WTC11 (cell line): ENCODE data around the gene GATAD2A. TPM values are rescaled to one million over a fixed set of nuclear protein-coding genes. Genes with fewer than 3 reads are reported as not detected.

Experiments used
- ATAC-seq: fragments of 200-7000 bp; cut with Tn5 transposase; 2 replicates; pipeline ENCODE4 v1.10.0; 2021; ENCODE audit warnings: mild to moderate bottlenecking, moderate library complexity
- CTCF ChIA-PET: fragments of 300-600 bp; sonication (Branson Sonifier 250); formaldehyde crosslinking; loops from one replicate; lab custom pipeline; 2021; ENCODE audit warnings: antibody characterized with exemption; lab: Charles Lee
- POLR2A ChIA-PET: fragments of 350-600 bp; sonication (Branson Sonifier 250); formaldehyde crosslinking; loops from one replicate; lab custom pipeline; 2021; ENCODE audit warnings: antibody characterized with exemption; lab: Charles Lee
- DNase-seq: peaks from one replicate; pipeline ENCODE4 v3.0.0; 2021; ENCODE audit warnings: low spot score
- H3K27ac Mint-ChIP-seq: 2 replicates; pipeline ENCODE4 v1.8.0; 2021; ENCODE audit warnings: mixed read lengths
- H3K27me3 Mint-ChIP-seq: 2 replicates; pipeline ENCODE4 v1.8.0; 2021; ENCODE audit warnings: low read depth, mild to moderate bottlenecking, moderate library complexity, mixed read lengths
- H3K36me3 Mint-ChIP-seq: 2 replicates; pipeline ENCODE4 v1.8.0; 2021; ENCODE audit warnings: mixed read lengths
- H3K4me1 Mint-ChIP-seq: 2 replicates; pipeline ENCODE4 v1.8.0; 2022; ENCODE audit warnings: mixed read lengths
- H3K4me3 Mint-ChIP-seq: 2 replicates; pipeline ENCODE4 v1.8.0; 2021; ENCODE audit warnings: mild to moderate bottlenecking, moderate library complexity, mixed read lengths
- H3K9me3 Mint-ChIP-seq: 2 replicates; pipeline ENCODE4 v1.8.0; 2021; ENCODE audit warnings: mixed read lengths
- ATF1 ChIP-seq: sonication (generic); formaldehyde crosslinking; IDR thresholded peaks from 2 replicates; pipeline ENCODE4 v1.8.1; 2023; ENCODE audit warnings: mild to moderate bottlenecking, moderate library complexity, missing genetic modification reagents
- ATF6 ChIP-seq: sonication (generic); formaldehyde crosslinking; IDR thresholded peaks from 2 replicates; pipeline ENCODE4 v1.8.1; 2023; ENCODE audit warnings: mild to moderate bottlenecking, missing genetic modification reagents
- E2F1 ChIP-seq: sonication (generic); formaldehyde crosslinking; IDR thresholded peaks from 2 replicates; pipeline ENCODE4 v1.8.0; 2022; ENCODE audit warnings: mild to moderate bottlenecking, missing genetic modification reagents
- E2F4 ChIP-seq: sonication (generic); formaldehyde crosslinking; IDR thresholded peaks from 2 replicates; pipeline ENCODE4 v1.8.1; 2022; ENCODE audit warnings: low read depth, mild to moderate bottlenecking, moderate library complexity, missing genetic modification reagents, borderline replicate concordance
- ERG ChIP-seq: fragments of 250-450 bp; sonication (Bioruptor Pico); IDR thresholded peaks from 2 replicates; pipeline ENCODE4 v1.8.0; 2021; ENCODE audit warnings: mild to moderate bottlenecking
- ESRRA ChIP-seq: sonication (generic); formaldehyde crosslinking; IDR thresholded peaks from 2 replicates; pipeline ENCODE4 v1.8.1; 2022; ENCODE audit warnings: mild to moderate bottlenecking, missing genetic modification reagents, borderline replicate concordance
- GTF2I ChIP-seq: fragments of 250-450 bp; sonication (Bioruptor Pico); conservative IDR thresholded peaks from 2 replicates; pipeline ENCODE4 v1.4.0; 2021; ENCODE audit warnings: mild to moderate bottlenecking
- JAZF1 ChIP-seq: fragments of 250-450 bp; sonication (Bioruptor Pico); IDR thresholded peaks from 2 replicates; pipeline ENCODE4 v1.9.0; 2021; ENCODE audit warnings: moderate library complexity, mild to moderate bottlenecking, inconsistent platforms
- NFE2L1 ChIP-seq: sonication (generic); formaldehyde crosslinking; IDR thresholded peaks from 2 replicates; pipeline ENCODE4 v1.8.1; 2023; ENCODE audit warnings: missing genetic modification reagents
- TEAD1 ChIP-seq: sonication (generic); formaldehyde crosslinking; IDR thresholded peaks from 2 replicates; pipeline ENCODE4 v1.8.0; 2022; ENCODE audit warnings: mild to moderate bottlenecking, missing genetic modification reagents
- TEAD4 ChIP-seq: sonication (generic); formaldehyde crosslinking; IDR thresholded peaks from 2 replicates; pipeline ENCODE4 v1.8.0; 2022; ENCODE audit warnings: mild to moderate bottlenecking, missing genetic modification reagents
- TP53 ChIP-seq: sonication (generic); formaldehyde crosslinking; IDR thresholded peaks from 2 replicates; pipeline ENCODE4 v1.8.1; 2023; ENCODE audit warnings: mild to moderate bottlenecking, missing genetic modification reagents
- ZNF121 ChIP-seq: sonication (generic); formaldehyde crosslinking; IDR thresholded peaks from 2 replicates; pipeline ENCODE4 v1.8.0; 2023; ENCODE audit warnings: missing genetic modification reagents
- ZNF317 ChIP-seq: sonication (generic); formaldehyde crosslinking; IDR thresholded peaks from 2 replicates; pipeline ENCODE4 v1.8.1; 2023; ENCODE audit warnings: low read depth, mild to moderate bottlenecking, moderate library complexity, missing genetic modification reagents, borderline replicate concordance
- ZNF423 ChIP-seq: fragments of 250-450 bp; sonication (Bioruptor Pico); IDR thresholded peaks from 2 replicates; pipeline ENCODE4 v2.1.2; 2022; ENCODE audit warnings: mild to moderate bottlenecking, moderate library complexity
- ZNF532 ChIP-seq: fragments of 250-450 bp; sonication (Bioruptor Pico); IDR thresholded peaks from 2 replicates; pipeline ENCODE4 v1.9.0; 2021; ENCODE audit warnings: mild to moderate bottlenecking, borderline replicate concordance
- total RNA-seq: library from RNA; stranded (reverse); gene quantifications from 3 replicates; pipeline ENCODE4 v1.2.3, GENCODE V29; 2021
- TF ChIP-seq, protein P1 (sequence below): fragments of 250-450 bp; sonication (Bioruptor Pico); IDR thresholded peaks from 2 replicates; pipeline ENCODE4 v1.9.0; 2021; ENCODE audit warnings: moderate library complexity, mild to moderate bottlenecking, inconsistent platforms, borderline replicate concordance
- TF ChIP-seq, protein P2 (sequence below): fragments of 250-450 bp; sonication (Bioruptor Pico); IDR thresholded peaks from 2 replicates; pipeline ENCODE4 v2.1.2; 2022; ENCODE audit warnings: mild to moderate bottlenecking, moderate library complexity

The GATAD2A gene
- total RNA-seq, 1 experiment from 2014 or later, result 209 TPM

- ChIA-PET CTCF (interaction anchor here (1.0 to 3.0 kb wide), 4 partner anchors 8 to 91 kb away, joined by 3 to 16 read pairs (median 4); no protein-coding TSS in a partner anchor), POLR2A (interaction anchor here (0.6 to 1.1 kb wide), 3 partner anchors 18 to 59 kb away, joined by 3 to 4 read pairs (median 3); no protein-coding TSS in a partner anchor)
- peak overlapping the region; percentile 80 for H3K27ac Mint-ChIP-seq
- H3K36me3 Mint-ChIP-seq, result no peaks in the 10 kb centered on the region
- H3K4me3 Mint-ChIP-seq, result no peak overlapping the region
- DNase-seq (no peak), ATAC-seq (no peak)
- peaks cover 55% of the 10 kb centered on the region for H3K4me1 Mint-ChIP-seq
- H3K27me3 Mint-ChIP-seq, result no peaks in the 10 kb centered on the region
- no peak for TF ChIP-seq ERG (CRISPR knock-in tag)
- no peak for TF ChIP-seq ATF6 (CRISPR knock-in tag)
- TF ChIP-seq ESRRA (CRISPR knock-in tag), result no peak
- no peak for TF ChIP-seq ZNF532 (CRISPR knock-in tag)
- TF ChIP-seq ATF1, result no peak
- no peak for TF ChIP-seq JAZF1 (CRISPR knock-in tag)
- TF ChIP-seq GTF2I, result no peak
- TF ChIP-seq NFE2L1, result no peak
- TF ChIP-seq, protein P1, sequence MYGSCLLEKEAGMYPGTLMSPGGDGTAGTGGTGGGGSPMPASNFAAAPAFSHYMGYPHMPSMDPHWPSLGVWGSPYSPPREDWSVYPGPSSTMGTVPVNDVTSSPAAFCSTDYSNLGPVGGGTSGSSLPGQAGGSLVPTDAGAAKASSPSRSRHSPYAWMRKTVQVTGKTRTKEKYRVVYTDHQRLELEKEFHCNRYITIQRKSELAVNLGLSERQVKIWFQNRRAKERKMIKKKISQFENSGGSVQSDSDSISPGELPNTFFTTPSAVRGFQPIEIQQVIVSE, result no peak
- TF ChIP-seq TEAD4, result no peak
- no peak for TF ChIP-seq ZNF121 (CRISPR knock-in tag)
- no peak for TF ChIP-seq TEAD1 (CRISPR knock-in tag)
- TF ChIP-seq, protein P2, sequence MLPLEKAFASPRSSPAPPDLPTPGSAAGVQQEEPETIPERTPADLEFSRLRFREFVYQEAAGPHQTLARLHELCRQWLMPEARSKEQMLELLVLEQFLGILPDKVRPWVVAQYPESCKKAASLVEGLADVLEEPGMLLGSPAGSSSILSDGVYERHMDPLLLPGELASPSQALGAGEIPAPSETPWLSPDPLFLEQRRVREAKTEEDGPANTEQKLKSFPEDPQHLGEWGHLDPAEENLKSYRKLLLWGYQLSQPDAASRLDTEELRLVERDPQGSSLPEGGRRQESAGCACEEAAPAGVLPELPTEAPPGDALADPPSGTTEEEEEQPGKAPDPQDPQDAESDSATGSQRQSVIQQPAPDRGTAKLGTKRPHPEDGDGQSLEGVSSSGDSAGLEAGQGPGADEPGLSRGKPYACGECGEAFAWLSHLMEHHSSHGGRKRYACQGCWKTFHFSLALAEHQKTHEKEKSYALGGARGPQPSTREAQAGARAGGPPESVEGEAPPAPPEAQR (CRISPR knock-in tag), result no peak
- no peak for TF ChIP-seq ZNF423 (CRISPR knock-in tag)
- TF ChIP-seq ZNF317 (CRISPR knock-in tag), result no peak
- H3K9me3 Mint-ChIP-seq, result no peaks in the 10 kb centered on the region
These were observed 52.8 kb downstream of the GATAD2A start for GRCh38 chr19:19458110-19458816.

DNA sequence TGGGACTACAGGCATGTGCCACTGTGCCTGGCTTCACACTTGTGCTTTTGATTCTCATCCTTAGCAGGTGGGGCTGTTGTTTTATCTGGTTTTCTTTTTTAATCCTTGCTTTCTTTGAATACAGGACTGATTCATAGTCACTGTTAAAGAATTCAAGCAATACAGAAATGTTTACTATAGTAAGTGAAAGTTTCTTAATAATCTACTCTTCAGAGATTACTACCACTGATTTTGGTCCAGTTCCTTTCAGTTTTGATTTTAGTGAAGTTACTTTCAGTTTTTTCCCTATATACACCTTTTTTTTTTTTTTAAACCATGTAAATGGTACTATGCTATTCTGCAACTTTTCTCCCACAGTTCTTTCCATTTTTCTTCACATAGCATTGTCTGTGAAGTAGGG, 53.6 kb downstream of the GATAD2A start:
- Mint-ChIP-seq H3K27me3 (no peaks in the 10 kb centered on the region), H3K4me1 (peaks cover 63% of the 10 kb centered on the region), H3K27ac (peak overlapping the region; percentile 80), H3K9me3 (no peaks in the 10 kb centered on the region), H3K36me3 (no peaks in the 10 kb centered on the region), H3K4me3 (no peak overlapping the region; the same call in 1 of the 2 replicates)
- ChIA-PET CTCF (interaction anchor here (1.0 to 3.0 kb wide), 5 partner anchors 9 to 95 kb away, joined by 3 to 16 read pairs (median 4); no protein-coding TSS in a partner anchor), POLR2A (interaction anchor here (1.0 to 1.1 kb wide), 2 partner anchors 17 to 49 kb away, joined by 3 read pairs; no protein-coding TSS in a partner anchor)
- ATAC-seq (no peak), DNase-seq (no peak)
- TF ChIP-seq E2F1 (CRISPR knock-in tag) (no peak), E2F4 (CRISPR knock-in tag) (no peak), TP53 (CRISPR knock-in tag) (no peak), ATF1 (no peak)
